ENCODE data around the gene DAB2IP.
"Not testable (repeated sequence)": the region's sequence is repeated elsewhere in the genome, so short reads cannot be mapped to it uniquely, and the experiment has no call there.

- TF ChIP-seq POLR2A, CTCF, EP300, POLR2AphosphoS5 (IDR thresholded peaks at IDR 0.05): not testable (repeated sequence)
These were observed 7.4 kb upstream of the DAB2IP start for GRCh38 chr9:121644040-121644439.

All from upper lobe of left lung (tissue), 4 donors.